Peyer's patch (tissue), 4 donors: Measurements from ENCODE around the gene FBXO21.
"Not testable (repeated sequence)": the region's sequence is repeated elsewhere in the genome, so short reads cannot be mapped to it uniquely, and the experiment has no call there.

Experiments
- POLR2A ChIP-seq, 2 donors: fragments of 450-650 bp; IDR thresholded peaks; one replicate each; pipeline ENCODE4 v1.5.1; 2017; ENCODE audit warnings: antibody characterized with exemption in 2 of 2, mild to moderate bottlenecking in 2 of 2, moderate library complexity in 2 of 2
- TF ChIP-seq, protein P1 (sequence below), 6 experiments: fragments of 450-650 bp in 4 of 6; fragments of 200-600 bp in 2 of 6; sonication (generic) in 1 of 6; IDR thresholded peaks; one replicate each; pipeline ENCODE4 v1.5.1; 2017 to 2019; ENCODE audit warnings: antibody characterized with exemption in 6 of 6, mild to moderate bottlenecking in 3 of 6, moderate library complexity in 1 of 6

DNA sequence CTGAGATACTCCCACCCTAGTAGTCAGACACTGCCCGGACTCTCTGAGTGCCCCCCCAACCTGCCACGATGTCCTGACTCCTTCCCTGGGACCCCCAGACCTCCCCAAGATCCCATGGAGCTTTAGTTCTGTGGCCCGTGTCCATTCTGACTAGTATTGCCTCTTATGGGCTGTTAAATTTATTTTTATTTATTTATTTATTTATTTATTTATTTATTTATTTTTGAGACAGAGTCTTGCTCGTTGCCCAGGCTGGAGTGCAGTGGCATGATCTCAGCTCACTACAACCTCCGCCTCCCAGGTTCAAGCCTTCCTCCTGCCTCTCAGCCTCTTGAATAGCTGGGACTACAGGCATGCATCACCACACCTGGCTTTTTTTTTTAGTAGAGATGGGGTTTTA, 30.7 kb upstream of the FBXO21 start:
- TF ChIP-seq, protein P1, sequence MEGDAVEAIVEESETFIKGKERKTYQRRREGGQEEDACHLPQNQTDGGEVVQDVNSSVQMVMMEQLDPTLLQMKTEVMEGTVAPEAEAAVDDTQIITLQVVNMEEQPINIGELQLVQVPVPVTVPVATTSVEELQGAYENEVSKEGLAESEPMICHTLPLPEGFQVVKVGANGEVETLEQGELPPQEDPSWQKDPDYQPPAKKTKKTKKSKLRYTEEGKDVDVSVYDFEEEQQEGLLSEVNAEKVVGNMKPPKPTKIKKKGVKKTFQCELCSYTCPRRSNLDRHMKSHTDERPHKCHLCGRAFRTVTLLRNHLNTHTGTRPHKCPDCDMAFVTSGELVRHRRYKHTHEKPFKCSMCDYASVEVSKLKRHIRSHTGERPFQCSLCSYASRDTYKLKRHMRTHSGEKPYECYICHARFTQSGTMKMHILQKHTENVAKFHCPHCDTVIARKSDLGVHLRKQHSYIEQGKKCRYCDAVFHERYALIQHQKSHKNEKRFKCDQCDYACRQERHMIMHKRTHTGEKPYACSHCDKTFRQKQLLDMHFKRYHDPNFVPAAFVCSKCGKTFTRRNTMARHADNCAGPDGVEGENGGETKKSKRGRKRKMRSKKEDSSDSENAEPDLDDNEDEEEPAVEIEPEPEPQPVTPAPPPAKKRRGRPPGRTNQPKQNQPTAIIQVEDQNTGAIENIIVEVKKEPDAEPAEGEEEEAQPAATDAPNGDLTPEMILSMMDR (IDR thresholded peaks at IDR 0.05), result not testable (repeated sequence)
- not testable (repeated sequence) for TF ChIP-seq POLR2A (IDR thresholded peaks at IDR 0.05)
